SKM-1 (cell line): ENCODE data around the gene PLCL1.

Source experiments
- DNase-seq: peaks from one replicate; lab custom pipeline; 2025; ENCODE audit not compliant: unreplicated experiment; lab: John Stamatoyannopoulos, UW

The PLCL1 gene

DNA sequence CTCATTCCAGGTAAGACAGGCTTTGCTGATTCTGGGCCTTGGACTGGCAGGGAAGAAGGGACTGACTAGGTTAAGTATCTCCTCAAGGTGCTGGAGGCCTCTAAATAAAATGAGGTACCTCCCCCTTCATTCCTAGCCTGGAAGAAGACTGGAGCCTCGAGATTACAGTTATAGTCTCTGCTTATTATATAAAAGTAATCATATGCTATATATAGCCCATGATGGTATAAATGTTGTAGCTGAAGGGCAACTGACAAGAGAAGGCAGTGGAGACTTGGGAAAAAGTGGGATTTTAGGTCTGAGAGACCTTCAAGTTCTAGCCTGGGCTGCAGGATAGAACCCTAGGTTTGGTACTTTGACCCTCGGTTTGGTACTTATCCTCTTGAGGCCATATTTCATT lies 248.3 kb downstream of the PLCL1 start:
- no peak for DNase-seq

DNA sequence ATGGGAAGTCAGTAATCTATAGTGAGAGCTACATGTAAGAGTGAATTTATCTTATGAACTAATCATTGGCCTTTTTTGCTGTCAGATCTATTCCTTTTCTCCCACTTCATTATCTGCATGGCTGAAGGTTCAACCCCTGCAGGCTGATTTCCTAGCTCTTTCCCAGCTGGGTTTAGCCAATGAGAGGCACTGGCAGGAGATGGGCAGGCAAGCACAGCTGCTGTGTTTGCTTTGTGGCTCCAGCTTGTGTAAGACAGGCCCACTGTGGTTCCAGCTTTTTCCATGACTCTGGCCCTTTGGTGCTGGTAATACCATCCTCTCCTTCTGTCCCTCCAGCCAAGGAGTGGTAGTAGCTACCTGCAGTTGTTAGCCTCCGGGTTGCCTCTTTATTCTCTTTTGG lies 248.8 kb downstream of the PLCL1 start:
- no peak for DNase-seq

DNA sequence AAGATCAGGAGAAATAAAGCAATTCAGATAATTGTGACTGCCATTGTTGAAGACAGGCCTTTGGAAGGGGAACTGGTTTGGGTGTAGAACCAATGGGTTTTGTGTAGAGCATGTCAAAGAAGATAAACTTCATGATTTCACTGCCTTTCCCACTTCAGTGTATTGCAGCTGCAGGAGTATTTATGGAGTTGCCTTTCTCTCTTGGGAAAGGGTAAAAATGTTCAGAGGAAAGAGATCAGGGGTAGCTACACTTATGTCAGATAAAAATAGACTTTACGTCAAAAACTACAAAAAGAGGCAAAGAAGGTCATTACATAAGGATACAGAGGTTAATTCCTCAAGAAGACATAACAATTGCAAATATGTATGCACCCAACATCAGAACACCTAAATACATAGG lies 249.4 kb downstream of the PLCL1 start:
- DNase-seq = no peak

DNA sequence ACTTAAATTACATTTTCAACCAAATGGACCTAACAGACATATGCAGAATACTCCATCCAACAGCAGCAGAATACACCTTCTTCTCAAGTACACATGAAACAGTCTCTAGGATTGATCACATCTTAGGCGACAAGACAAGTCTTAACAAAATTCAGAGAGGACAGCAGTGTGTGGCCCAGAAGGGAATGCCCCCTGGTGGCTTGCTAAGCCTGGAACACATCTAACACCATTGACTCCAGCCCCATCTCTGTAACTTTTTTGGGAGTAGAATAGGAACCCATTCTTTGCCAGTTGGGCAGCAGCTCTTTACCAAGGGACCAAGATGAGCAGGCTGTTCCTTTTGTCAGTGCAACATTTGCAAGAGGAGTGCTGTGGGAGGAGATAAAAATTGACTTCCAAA lies 249.9 kb downstream of the PLCL1 start:
- DNase-seq = no peak

DNA sequence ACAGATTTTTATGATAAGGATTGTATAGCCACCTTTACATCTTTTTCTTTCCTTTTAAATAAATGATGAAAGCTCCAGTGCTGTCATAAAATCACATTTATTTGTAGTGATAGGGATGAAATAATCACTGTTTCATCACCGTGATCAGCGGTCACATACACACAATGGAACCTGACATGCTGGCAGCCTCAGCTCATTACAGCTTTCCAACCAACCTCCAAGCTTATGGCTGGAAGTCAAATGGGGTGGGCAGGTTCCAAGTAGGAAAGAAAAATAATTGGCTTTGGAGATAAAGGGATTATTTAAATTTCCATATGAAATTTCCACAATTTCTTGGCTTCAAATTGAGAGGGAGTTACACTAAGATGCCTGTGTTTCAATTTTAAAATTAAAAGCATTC lies 251.3 kb downstream of the PLCL1 start:
- DNase-seq = no peak

DNA sequence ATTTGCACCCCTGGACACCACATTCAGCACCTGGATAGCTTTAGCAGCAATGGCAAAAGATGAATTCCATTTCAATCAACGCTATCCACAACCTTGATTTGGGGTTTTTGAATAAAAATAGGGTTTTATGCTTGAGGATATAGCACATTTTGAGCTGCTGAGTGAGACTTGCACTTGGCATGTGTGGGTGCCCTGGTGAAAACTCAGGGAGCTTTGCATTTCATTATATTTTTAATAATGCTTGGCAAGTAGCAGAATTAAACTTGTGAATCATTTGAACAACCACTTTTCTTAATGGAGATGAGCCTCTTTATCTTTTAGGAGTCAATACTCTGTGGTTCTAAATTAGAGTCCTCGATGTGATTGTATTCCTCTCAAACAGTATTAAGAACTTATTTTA lies 252.4 kb downstream of the PLCL1 start:
- no peak for DNase-seq

DNA sequence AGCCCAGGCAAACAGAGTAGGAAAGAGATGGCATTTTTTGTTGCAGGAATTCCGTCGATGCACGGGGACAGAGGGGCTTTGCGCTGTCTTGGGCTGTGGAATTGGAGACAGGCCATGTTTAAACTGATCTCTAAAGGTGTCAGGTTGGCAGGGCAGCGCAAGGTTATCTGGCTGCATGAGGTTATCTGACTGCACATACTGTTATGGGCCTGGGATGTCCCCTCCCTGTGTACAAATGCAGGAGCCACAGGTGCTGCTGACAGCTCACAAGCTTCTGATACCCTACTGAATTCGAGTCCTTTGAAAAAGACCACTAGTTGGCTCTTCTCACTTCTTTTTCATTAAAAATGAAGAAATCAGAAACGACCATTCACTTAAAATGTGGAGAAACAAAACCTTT lies 255.4 kb downstream of the PLCL1 start:
- no peak for DNase-seq

DNA sequence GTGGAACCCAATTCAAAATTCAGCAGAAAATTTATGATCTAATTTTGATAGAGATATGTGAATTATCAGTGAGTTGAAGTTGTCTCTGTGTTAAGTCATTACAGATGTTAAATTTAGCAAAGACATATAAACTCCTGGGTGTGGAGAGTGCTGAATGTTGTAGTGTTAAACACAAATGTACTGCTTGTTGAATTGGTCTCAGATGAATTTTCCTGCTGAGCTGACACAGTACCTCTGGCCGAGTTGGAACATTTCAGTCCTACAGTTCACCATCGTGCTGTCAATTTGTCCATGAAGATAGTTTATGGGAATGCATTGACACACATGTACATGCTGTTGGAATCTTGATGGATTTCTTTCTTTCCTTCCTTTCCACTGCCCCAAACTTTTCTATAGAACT lies 255.9 kb downstream of the PLCL1 start:
- no peak for DNase-seq

DNA sequence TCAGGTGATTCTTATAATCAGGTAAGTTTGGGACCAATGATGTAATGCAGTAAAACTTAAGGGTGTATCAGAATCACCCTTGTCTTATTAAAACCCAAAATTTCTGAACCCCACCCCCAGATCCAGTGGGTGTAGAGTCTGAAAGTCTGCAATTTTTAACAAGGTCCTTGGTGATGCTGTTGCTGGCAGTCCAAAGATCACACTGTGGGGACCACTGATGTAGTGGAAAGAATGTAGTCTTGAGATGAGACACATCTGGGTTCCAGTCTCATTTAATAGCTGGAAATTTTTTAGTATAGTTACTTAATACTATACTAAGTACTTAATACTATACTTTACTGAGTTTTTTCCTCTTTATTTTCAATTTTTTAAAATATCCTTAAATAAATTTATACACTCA lies 258.4 kb downstream of the PLCL1 start:
- DNase-seq = no peak

DNA sequence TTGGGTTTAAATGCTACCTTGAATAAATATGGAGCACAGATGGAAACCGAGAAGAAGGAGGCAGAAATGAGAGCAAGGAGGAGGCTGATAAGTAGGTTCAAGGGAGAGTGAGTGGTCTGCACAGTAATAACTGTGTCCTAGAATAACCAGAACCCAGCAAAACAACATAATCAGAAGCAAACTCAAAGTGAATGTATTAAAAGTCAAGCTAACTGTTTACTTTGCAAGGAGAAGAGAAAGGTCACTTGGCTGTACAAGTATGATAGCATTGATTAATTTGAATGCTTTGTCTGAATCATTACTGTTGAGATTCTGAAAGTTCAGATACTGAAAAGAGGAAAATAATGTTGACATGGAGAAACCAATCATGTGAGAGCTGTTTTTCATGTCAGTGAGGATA lies 258.8 kb downstream of the PLCL1 start:
- DNase-seq = no peak

DNA sequence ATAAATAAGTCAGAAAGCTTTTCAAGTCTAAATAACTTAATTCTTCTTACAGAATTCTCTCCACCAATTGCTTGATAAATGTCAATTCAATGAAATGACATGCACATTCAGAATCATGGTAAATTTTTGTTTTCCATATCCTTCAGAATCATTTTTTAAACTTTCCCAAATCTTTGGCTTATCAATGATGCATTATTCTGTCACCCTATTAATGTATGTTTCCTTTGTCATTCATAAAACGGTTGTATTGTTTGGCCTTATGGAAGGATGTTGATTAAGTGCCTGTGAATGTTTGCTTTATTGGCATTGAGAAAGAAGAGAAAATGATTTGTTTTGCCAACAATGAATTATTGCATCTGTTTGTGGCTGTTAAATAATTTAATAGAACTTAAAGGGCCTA lies 260.9 kb downstream of the PLCL1 start:
- DNase-seq = no peak

DNA sequence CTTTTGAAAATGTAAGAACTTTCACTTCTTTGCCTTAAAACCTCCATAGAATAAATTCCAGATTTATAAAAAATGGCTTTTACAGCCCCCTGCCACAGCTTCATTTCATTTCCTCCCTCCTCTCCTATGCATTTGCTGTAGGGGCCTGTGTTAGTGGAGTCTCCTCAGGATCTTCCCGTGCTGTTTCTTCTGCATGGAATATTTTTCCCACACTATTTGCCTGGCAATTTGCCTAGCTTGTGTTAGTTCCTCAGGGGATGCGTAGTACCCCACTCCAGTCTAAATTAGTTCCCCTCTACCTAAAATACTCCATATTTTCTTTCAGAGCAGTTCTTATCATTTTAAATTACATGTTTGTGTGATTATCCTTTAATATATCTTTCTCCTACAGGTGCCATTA lies 262.2 kb downstream of the PLCL1 start:
- DNase-seq = no peak

DNA sequence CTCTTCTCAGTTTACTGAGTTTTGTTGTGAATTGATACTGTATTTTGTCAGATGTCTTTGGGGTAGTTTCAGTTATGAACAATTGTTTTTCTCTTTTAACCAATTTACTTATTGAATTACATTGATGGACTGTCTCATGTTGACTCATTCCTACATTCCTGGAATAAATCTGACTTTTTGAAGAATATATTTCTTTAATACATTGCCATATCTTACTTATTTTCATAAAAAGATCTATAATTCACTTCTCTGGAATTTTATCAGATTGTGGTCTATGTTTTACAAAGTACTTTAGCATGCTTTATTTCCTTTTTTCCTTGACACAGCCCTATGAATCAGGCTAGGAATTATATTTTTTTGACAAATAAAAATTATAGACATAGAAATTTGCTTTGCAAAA lies 268.3 kb downstream of the PLCL1 start:
- DNase-seq = no peak

DNA sequence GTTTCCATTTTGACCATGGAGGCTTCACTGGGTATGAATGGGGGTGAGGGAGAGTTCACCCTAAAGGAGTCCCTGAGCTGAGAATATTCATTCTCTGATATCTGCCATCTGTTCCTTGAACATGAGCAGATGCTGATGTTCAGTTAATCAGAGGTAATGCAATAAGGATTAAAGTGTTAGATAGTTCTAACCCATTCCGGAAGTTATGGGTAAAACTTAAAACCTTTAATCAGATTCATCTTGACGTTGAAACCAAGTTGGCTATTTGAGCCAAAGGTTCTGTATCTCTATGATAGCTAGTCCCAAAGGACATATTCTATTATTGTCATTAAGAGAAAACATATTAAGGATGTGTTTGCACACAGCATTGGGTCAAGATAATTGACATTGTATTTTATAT lies 268.9 kb downstream of the PLCL1 start:
- DNase-seq = no peak

DNA sequence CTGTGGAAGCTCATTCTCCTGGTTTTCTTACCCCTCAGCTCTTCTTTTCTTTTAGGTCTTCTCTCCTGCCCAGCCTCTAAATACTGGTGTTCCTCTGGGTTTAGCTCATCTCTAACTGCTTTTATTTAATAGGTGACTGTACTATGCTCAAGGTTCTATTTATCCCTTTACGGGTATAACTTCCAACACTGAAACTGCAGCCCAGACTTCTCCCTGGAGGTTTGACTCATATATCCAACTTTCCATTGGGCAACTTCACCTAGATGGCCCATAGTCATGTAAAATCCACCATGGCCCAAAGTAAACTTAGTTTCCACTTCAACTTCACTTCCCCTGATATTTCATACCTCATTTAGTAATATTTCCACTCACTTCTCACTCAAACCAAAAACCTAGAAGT lies 273.1 kb downstream of the PLCL1 start:
- DNase-seq = no peak

DNA sequence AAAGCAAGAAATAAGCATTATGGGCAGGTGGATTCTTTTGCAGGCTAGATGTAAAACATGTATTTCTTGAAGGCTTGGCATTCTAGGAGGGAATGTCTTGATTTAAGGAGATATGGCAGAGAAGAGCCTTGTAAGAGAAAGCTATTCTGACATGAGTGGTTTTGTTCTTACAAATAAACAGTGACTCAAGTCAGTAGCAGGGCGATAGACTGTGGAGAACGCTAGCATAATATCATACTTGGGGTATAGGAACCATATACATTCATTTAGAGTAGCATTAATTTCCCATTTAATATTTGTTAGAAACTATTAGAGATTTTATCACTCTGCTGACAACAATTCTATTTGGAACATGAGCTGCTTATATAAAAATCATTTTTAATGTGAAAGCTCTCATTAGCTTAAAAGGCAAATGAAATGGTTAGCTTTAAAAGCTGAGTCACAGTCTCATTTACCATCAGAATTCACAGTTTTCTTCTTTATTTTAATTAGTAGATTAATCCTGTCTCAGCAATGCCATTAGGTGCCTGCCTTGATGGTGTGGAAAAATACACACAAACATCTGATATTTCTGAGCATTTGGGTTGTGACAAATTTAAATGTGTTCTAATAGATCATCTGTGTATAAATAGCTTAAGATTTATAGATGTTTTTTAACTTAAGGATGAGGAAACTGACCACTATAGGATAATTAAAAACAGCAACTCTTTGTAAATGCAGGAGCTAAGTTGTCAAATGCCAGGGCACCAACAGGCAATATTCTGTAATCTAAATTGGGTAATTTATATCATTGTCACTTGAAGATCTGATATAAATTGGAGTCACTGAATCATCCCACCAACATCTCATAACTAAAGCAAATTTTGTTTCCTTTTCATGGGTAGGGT lies 276.7 kb downstream of the PLCL1 start:
- DNase-seq = no peak

DNA sequence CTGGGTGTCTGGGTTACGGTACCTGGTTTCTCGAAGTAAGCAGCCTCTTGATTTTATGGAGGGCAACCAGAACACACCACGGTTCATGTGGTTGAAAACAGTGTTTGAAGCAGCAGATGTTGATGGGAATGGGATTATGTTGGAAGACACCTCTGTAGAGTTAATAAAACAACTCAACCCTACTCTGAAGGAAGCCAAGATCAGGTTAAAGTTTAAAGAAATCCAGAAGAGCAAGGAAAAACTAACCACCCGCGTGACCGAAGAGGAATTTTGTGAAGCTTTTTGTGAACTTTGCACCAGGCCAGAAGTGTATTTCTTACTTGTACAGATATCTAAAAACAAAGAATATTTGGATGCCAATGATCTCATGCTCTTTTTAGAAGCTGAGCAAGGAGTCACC lies 279.8 kb downstream of the PLCL1 start:
- no peak for DNase-seq

DNA sequence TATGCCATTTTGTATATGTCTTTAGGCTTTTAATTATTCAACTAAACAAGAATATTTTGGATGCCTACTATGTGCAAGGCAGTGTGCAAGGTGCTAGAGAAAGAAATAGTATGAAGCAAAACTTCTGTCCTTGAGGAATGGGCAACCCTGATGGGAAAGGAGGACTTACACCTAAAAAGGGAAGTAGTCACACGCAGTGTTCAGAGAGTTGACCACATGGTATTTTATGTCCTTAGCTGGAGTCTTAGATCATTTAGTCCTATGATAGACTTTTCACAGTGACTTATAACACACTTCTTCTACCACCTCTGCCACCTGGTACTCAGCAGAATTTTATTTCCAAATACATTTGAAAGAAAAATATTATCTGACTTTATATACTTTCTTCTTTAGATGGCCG lies 291.6 kb downstream of the PLCL1 start:
- peak; percentile 10 for DNase-seq

DNA sequence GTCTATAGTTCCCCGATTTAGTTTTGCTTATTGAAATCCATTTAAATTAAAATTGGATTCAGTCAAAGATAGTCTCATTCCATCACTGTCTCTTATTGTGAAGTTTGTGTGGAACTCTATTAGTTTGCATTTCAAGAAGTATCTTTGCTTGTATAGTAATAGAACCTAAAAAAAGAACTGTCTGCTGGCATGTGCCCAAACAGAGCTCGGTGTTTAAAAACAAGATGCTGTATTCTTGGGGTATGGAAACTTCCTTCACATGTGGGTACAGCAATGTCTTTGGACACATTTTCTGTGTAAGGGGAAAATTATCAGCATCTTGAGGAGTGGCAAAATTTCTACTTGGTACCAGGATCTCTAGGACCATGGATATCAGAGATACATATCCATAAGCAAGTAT lies 292.6 kb downstream of the PLCL1 start:
- DNase-seq = no peak

DNA sequence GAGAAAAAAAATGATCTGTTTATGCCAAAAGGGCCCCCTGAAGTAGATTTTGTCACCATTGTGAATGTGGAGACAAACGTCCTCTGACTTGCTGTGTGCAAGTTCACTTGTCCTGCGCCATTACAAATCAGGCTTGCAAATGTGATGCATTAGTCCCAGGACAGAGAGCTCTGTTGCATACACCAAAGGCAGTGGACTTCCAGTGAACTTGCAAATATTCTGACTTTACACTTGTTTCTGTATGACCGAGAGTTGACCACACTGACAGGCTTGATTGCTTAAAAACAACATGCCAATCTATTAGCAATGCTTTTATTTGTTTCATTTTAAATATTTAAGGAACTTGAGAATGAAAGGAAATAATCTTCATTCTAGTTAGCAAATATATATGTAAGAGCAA lies 293.2 kb downstream of the PLCL1 start:
- no peak for DNase-seq

DNA sequence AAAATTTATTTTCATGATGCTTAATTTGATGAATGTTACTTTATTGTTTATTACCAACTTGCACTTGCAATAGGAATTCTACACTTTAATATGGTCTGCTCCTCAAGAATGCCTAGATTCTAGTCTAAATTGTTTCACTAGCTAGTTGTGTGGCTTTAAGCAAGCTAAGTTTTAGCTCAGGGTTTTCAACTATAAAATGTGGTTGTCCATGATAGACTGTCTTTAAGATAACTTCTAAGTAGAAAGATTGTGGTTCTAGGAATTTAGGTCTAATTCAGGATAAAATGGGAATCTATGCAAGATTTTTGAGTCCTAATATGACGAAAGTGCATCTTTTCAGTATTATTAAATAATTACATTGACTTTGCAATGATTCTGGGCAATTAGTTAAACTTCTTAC lies 294.0 kb downstream of the PLCL1 start:
- DNase-seq = no peak

DNA sequence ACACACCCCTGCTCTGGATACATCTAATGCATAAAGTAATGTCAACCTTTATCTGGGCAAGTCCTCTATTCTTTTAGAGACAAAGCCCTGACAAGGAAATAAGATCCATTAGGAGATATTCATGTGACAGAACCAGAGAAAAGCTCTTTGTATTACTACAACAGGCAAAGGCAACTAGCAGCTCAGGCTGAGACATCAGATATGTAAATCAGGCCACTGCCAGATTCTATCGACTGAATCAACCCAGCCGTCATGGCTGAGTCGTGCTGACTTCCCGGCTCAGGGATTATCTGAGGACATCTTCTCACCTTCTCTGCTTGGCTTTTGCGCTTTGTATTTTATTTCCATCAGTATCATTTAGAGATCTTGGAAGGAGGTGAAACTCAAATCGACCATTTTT lies 294.5 kb downstream of the PLCL1 start:
- DNase-seq = no peak

DNA sequence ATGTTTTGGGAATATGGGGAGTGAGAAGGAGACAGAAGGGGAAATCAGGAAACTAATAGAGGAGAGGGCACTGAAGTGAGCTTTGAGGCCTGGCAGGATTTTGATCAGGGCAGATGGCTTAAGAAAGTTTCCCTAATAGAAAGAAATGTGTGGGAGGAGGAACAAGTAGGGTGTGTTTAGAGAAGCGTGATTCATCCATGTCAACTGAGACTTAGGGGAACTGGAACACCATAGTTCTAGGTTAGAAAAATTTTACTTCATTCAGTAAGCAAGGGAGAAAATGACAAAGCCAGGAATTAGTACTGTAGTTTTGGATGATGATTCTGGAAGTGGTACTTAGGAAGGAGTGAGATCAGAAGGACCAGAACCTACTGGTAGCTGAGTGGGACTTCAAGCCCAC lies 296.0 kb downstream of the PLCL1 start:
- no peak for DNase-seq
